Measurements from ENCODE around the gene MLYCD.
"Not testable (repeated sequence)": the region's sequence is repeated elsewhere in the genome, so short reads cannot be mapped to it uniquely, and the experiment has no call there.

The MLYCD gene

DNA sequence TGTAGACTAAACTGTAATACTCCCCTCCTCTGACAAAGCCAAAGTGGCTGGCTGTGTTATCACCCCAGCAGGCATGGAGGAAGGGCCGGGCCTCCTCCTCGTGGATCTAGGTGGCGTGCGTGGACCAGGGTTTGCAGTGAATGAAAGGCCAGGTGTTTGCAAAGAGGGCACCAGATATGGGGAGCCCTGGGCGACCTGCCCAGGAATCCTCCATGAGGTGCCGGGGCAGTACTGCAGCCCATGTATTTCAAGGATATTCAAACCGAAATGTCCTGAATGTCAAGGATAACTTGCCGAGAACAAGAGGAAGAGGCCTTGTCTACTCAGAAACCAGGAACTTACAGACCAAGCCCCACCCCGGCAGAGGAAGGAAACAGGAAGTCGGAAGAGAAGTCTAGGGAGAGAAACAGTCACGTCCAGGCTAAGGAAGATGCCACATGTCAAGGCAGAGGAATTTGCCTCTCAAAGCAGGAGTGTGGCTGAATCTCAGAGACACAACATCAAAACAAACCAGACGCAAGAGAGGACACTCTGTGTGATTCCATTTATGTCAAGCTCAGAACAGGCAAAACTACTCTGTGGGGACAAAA lies 40.4 kb downstream of the MLYCD start:
- DNase-seq (ENCODE audit: low read depth in 2 of 2) = no peak

DNA sequence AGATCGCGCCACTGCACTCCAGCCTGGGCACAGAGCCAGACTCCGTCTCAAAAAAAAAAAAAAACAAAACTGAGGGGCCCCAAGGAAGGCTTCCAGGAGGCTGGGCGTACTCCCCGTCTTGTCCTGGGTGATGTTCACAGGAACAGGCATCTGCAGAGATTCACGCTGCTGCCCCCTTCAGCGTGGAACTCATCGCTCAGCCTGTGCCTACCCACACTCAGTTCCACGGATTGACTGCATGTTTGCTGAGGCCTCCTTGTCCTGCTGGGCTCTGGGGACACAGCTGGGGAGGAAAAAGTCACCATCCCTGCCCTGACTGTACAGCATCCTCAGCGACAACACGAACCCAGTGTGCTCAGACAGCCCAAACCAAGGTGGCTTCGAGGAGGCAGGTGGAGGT lies 41.2 kb downstream of the MLYCD start:
- DNase-seq (ENCODE audit: low read depth in 2 of 2) = no peak

GRCh38 chr16:83940630-83941378 lies 41.9 kb downstream of the MLYCD start:
- DNase-seq (ENCODE audit: low read depth in 2 of 2) = no peak

GRCh38 chr16:83941546-83941945 lies 42.6 kb downstream of the MLYCD start:
- not testable (repeated sequence) for DNase-seq (ENCODE audit: low read depth in 2 of 2)

DNA sequence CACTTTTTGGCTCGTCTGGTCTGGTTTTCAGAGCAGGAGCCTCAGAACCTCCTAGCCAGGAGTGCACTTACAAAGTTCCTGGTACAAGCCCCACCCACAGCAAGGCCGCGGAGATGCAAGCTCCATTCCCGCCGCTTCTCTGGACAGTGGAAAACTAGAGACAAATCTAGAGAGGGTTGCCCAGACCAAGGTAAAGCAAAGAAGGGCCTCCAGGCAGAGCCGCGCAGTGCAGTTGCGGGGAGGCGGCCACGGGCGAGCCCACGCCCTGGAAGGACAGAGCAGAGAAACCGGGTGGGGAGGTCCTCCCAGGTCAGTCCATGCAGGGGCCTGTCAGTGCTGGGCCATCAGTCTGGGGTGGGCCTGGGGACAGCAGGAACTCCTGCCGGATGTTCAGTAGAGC lies 43.2 kb downstream of the MLYCD start:
- no peak for DNase-seq (ENCODE audit: low read depth in 2 of 2)

DNA sequence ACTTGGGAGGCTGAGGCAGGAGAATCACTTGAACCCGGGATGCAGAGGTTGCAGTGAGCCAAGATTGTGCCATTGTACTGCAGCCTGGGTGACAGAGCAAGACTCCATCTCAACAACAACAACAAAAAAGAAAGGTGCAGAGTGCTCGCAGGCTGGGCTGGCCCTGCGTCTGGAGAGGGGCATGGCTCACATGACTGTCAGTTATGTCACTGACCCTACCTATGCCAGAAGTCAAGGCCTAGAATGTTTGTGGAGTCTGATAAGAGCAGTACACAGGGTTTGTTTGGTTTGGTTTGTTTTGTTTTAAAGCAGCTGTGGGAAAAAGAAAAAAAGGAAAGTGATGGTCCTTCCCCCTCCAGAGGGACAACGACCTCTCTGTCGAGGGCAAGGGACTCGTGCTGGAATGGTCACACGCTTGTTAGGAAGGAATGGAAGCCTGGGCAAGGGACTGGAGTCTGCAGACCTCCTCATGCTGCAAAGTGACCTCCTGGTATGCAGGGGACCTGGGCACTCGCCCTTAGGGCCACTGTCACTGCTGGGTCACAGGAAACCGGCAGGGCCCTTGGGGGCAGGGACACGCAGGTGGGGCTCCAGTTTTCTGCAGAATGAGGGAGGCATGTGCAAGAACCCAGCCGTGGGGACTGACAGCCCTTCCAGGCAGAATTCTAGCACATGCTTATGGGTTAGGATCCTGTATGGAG lies 44.0 kb downstream of the MLYCD start:
- no peak for DNase-seq (ENCODE audit: low read depth in 2 of 2)

DNA sequence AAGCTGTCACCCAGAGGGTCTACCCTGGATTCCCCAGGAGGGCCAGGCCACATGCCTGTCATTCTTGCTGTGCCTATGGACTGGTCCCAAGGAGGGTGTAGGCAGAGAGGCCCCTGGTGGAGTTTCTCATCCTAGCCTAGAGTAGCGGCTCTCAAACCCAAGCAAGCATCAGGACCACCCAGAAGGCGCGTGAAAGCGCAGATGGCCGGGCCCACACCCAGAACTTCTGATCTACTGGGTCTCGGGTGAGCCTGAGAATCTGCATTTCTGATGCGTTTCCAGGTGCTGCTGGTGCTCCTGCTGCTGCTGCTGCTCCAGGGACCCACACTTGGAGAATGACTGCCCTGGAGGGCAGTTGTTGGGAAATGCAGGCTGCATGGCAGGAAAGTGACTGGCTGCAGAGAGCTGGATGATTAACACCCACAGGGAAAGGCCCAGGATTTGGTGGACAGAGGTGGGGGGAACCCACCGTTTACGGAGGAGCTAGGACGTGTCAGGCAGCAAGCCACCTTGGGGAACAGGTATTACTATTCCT lies 44.7 kb downstream of the MLYCD start:
- no peak for DNase-seq (ENCODE audit: low read depth in 2 of 2)

DNA sequence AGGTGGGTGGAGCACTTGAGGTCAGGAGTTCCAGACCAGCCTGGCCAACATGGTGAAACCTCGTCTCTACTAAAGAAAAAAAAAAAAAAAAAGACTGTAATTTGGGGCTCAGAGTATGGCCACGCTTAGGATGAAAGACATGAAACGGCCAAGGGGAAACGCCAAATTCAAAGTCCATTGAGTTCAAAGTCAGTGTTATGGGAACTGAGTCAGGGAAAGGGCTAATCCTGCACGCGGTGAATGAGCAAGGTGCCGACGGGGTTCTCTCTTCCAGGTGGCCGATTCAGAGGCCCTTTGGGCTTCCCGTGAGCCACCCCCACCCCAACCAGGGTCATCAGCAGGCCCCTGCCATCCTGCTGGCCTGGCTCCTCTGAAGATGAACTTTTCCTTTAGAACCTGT lies 46.7 kb downstream of the MLYCD start:
- no peak for DNase-seq (ENCODE audit: low read depth in 2 of 2)

DNA sequence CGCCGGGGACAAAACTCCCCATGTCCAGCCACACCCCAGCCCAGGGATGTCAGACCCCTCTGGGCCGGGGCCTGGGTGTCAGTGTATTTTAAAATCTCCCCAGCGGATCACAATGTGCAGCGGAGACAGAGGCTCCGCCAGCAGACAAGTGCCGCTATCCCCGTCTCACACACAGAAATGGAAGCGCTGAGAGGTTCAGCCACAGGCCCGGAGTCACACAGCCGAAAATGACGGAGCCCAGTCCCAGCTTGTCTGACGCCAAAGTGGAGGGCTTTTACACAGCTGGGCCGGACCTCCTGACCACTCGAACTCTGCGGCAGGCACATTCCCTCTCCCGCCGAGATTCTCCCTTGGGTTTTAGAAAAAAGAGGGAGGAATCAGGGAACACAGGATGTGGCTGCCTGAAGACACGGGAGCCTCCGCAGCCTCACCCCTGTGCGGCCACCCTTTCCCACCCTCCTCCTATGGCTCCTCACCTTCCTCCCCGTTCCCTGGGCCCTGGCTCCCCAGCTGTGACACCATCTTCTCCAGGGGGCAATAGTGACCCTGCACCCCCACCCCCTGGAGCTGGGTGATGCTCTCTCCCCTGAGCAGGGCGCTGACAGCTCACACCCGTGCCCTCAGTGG lies 47.4 kb downstream of the MLYCD start:
- DNase-seq (ENCODE audit: low read depth in 2 of 2) = no peak

GRCh38 chr16:83946781-83947566 lies 48.1 kb downstream of the MLYCD start:
- no peak for DNase-seq (ENCODE audit: low read depth in 2 of 2)

DNA sequence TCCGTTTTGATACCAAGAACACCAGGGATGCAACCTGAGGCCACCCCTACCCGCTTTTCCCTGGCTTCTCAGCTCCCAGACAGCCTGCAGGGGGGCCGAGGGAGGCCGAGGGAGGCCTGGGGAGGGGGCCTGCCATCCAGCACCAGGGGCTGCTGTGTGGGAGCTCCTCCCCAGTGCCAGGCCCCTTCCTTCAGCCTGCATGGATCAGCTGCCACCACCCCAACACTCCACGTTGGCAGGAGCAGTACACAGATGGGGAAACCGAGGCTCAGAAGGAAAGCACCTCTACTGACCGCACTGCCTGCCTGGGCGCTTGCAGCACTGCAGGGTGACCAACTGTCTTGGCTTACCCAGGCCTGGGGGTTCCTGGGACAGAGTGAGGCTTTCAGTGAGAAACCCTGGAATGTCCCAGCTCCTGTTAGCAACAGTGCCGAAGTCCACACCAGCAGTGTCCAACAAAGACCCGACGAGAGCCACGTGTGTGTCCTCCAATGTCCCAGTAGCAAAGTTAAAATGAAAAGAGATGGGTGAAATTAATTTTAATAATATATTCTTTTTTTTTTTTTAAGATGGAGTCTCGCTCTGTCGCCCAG lies 48.8 kb downstream of the MLYCD start:
- DNase-seq (ENCODE audit: low read depth in 2 of 2) = no peak

GRCh38 chr16:83948914-83949723 lies 50.2 kb downstream of the MLYCD start:
- DNase-seq (ENCODE audit: low read depth in 2 of 2) = no peak

GRCh38 chr16:83949724-83950001 lies 50.7 kb downstream of the MLYCD start:
- DNase-seq (ENCODE audit: low read depth in 2 of 2) = no peak

DNA sequence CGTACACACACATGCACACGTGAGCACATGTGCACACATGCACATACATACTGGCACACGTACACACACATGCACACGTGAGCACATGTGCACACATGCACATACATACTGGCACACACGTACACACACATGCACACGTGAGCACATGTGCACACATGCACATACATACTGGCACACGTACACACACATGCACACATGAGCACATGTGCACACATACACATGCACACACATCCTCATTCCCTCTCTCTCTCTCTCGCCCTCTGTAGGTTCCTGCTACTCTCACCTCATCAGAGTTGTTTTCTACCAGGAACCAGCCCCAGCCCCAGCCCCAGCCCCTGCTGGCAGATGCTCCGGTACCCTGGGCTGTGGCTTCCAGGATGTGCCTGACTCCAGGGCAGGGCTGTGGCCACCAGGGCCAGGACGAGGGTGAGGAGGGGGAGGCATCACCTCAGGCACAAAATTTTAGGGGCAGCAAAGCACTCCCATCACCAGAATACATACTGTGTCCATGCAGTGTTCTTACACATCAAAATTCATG lies 52.0 kb downstream of the MLYCD start:
- DNase-seq (ENCODE audit: low read depth in 2 of 2) = not testable (repeated sequence)

DNA sequence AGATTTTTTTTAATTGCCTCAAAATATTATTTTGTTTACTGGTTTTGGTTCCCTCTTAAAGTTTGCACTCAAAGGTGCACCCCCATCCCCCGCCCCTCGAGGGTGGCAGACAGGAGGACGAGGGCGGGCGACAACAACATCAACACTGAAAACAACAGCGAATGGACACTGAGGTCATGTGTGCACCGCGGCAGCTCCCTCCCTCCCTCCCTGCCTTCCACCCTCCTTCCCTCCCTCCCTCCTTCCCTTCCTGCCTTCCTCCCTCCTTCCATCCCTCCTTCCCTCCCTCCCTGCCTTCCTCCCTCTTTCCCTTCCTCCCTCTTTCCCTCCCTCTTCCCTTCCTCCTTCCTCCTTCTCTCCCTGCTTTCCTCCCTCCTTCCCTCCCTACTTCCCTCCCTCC lies 52.6 kb downstream of the MLYCD start:
- DNase-seq (ENCODE audit: low read depth in 2 of 2) = no peak

- DNase-seq (ENCODE audit: low read depth in 2 of 2) = no peak
These were observed 53.6 kb downstream of the MLYCD start for GRCh38 chr16:83952587-83952939.

GRCh38 chr16:83952940-83953795 lies 54.3 kb downstream of the MLYCD start, which contains the start of gene OSGIN1:
Gene OSGIN1, plus strand, starts transcription at chr16:83953240. Its CDS starts 4,432 bp downstream, at chr16:83957672.
- DNase-seq (ENCODE audit: low read depth in 2 of 2) = peak; percentile 65 to 70

DNA sequence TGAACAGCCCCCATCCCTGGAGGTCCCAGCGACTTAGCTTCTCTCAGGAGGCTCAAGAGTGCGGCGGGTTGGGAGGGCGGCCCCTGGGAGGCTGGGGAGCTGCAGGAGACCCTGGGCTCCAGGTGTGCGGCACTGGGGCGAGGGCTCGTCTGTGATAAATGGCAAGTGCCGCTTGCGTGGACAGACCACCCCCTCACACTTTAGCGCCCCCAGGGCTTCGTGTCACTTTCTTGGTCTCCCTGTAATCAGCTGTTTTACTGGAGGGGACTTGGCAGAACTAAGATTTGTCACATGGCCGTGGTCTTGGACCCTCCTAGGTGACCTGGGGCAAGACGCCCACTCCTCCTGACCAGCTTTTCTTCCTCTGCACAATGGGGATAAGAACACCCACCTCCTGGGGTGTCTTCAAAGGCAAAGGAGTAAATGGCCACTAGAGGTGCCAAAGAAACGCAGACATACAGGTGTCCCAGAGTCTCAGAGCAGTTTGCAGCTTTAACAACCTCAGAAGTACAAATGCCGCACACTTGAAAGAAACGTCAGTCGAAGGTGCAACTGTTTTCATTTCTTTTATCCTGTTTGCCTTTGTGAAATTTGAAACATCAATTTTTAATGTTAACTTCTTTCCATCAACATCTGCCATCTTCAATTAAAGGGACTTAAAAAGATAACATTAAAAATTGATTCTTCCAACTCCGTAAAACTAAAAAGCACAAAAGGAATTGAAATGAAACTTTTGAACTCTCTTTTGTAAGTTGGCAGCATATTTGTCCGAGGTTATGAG lies 55.1 kb downstream of the MLYCD start:
- no peak for DNase-seq (ENCODE audit: low read depth in 2 of 2)
